ENCODE data around the gene DLG1.

DNA sequence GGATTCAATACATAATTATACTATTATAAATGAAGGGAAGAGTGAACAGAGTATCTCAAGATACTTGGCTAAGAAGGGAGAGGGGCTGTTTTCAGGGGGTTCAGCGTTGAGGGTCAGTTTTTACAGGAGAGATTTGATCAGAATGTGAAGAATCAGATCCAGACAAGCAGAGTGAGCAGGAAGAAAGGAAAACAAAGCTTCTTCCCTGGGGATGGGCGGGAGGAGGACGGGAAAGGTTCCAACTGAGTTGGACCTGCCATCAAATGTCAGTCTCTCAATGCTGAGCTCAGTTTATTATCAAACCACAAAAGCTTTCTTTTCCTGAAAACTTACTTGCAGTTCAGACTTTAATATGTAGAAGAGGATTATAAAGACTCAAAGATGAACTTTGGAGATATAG lies 262.8 kb downstream of the DLG1 start:
- TF ChIP-seq EP300 (IDR thresholded peaks at IDR 0.05), result no peak
- TF ChIP-seq, protein P1, sequence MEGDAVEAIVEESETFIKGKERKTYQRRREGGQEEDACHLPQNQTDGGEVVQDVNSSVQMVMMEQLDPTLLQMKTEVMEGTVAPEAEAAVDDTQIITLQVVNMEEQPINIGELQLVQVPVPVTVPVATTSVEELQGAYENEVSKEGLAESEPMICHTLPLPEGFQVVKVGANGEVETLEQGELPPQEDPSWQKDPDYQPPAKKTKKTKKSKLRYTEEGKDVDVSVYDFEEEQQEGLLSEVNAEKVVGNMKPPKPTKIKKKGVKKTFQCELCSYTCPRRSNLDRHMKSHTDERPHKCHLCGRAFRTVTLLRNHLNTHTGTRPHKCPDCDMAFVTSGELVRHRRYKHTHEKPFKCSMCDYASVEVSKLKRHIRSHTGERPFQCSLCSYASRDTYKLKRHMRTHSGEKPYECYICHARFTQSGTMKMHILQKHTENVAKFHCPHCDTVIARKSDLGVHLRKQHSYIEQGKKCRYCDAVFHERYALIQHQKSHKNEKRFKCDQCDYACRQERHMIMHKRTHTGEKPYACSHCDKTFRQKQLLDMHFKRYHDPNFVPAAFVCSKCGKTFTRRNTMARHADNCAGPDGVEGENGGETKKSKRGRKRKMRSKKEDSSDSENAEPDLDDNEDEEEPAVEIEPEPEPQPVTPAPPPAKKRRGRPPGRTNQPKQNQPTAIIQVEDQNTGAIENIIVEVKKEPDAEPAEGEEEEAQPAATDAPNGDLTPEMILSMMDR (IDR thresholded peaks at IDR 0.05), result no peak
- no peak for TF ChIP-seq POLR2A (IDR thresholded peaks at IDR 0.05)

All from stomach (tissue), 4 donors.